AG04449 (cell line): ENCODE data around the gene VPS45.
"Not testable (repeated sequence)": the region's sequence is repeated elsewhere in the genome, so short reads cannot be mapped to it uniquely, and the experiment has no call there.

Source experiments
- CTCF ChIA-PET: fragments of 350-600 bp; formaldehyde crosslinking; extraction: SDS; loops from one replicate; lab custom pipeline; 2021; ENCODE audit warnings: antibody characterized with exemption; lab: Yijun Ruan, JAX
- POLR2A ChIA-PET: fragments of 400-600, 350-600 bp; formaldehyde crosslinking; extraction: SDS; loops from one replicate; lab custom pipeline; 2020; ENCODE audit warnings: antibody characterized with exemption, inconsistent platforms; lab: Yijun Ruan, JAX
- DNase-seq: peaks from one replicate; pipeline ENCODE4 v3.0.0-alpha.2; 2010; ENCODE audit warnings: low read depth, low spot score
- H3K4me3 ChIP-seq: 2 replicates; pipeline ENCODE4 v1.5.1; 2011; ENCODE audit warnings: low read depth, mild to moderate bottlenecking, control low read depth, low read length
- TF ChIP-seq, protein P1 (sequence below): IDR thresholded peaks from one replicate; pipeline ENCODE4 v1.5.1; 2011; ENCODE audit warnings: mild to moderate bottlenecking, moderate library complexity, low read length, control low read depth, inconsistent platforms; ENCODE audit not compliant: insufficient read depth; ENCODE audit errors: missing control alignments

The VPS45 gene

DNA sequence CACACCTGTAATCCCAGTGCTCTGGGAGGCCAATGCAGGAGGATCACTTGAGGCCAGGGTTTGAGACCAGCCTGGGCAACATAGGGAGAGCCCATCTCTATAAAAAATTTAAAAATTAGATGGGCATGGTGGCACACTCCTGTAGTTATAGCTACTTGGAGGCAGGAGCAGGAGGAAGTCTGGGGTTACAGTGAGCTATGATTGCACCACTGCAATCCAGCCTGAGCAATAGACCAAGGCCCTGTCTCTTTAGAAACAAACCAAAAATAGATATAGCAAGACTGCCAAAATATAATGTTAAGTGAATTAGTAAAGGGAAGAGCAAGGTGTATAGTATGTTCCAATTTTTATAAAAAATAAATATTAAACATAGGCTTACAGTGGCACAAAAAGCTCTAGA, 111.0 kb downstream of the VPS45 start:
- ChIA-PET CTCF (interaction anchor here (0.6 to 11.3 kb wide), 9 partner anchors 7 to 217 kb away, joined by 3 to 106 read pairs (median 4); no protein-coding TSS in a partner anchor), POLR2A (no interaction called here)
- TF ChIP-seq, protein P1, sequence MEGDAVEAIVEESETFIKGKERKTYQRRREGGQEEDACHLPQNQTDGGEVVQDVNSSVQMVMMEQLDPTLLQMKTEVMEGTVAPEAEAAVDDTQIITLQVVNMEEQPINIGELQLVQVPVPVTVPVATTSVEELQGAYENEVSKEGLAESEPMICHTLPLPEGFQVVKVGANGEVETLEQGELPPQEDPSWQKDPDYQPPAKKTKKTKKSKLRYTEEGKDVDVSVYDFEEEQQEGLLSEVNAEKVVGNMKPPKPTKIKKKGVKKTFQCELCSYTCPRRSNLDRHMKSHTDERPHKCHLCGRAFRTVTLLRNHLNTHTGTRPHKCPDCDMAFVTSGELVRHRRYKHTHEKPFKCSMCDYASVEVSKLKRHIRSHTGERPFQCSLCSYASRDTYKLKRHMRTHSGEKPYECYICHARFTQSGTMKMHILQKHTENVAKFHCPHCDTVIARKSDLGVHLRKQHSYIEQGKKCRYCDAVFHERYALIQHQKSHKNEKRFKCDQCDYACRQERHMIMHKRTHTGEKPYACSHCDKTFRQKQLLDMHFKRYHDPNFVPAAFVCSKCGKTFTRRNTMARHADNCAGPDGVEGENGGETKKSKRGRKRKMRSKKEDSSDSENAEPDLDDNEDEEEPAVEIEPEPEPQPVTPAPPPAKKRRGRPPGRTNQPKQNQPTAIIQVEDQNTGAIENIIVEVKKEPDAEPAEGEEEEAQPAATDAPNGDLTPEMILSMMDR: no peak
- no peak for DNase-seq
- H3K4me3 ChIP-seq: no peak overlapping the region

DNA sequence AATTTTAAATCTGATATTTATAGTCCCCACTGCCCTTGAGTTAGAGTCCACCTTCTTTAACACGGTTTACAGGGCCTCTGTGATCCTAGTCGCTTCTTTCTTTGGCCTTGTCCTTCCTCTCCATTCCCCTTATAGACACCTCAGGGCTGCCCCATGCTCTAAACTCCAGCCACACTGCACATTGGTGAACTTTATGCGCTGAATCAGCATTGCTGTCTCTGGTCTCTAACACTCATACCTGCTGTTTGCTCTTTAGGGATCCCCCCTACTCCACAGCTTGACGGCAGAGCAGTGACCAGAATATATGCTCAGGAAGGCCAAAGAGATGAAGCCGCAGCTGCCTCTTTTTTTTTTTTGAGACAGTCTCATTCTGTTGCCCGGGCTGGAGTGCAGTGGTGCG, 112.3 kb downstream of the VPS45 start:
- H3K4me3 ChIP-seq: no peak overlapping the region
- ChIA-PET CTCF (interaction anchor here (1.1 to 2.6 kb wide), 3 partner anchors 10 to 107 kb away, joined by 3 to 11 read pairs (median 4); no protein-coding TSS in a partner anchor), POLR2A (no interaction called here)
- DNase-seq: no peak
- TF ChIP-seq, protein P1: no peak

DNA sequence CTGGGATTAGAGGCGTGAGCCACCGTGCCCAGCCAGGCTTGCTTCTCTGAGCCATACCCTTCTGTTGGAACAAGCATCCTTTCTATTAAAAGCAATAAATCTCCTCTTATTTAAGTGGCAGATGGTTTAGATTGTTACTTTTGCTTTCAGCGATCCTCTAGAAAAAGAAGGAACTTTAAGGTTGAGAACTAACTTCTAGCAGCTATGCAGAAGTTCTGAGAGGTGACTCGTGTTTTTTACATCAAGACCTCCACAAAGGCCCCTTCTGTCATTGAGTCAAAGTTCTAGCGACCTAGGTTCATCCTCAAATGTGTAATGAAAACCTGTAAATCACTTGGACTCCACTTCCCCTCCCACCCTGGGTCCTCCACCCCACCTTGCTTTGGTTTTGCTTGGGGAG, 112.9 kb downstream of the VPS45 start:
- DNase-seq: no peak

DNA sequence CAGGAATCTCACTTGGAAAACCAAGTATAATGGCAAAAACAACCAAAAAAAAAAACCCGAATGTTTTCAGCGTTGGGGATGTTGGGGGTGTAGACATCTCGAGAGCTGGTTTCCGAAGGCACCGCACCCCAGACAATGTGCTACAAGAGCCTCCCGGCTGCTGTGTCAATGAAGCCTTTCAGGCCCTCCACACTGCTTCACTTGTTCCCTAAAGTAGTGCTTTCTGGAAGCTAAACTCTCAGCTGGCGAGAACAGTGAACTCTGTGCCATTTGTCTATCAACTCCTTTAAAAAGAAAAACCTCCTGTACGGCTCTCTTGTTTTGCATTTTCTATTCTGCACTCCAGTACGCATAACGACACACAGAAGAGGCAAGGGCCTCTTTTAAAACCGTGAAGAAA, 114.7 kb downstream of the VPS45 start:
- ChIA-PET POLR2A (no interaction called here), CTCF (interaction anchor here (0.6 to 2.6 kb wide), 6 partner anchors 8 to 294 kb away, joined by 3 to 11 read pairs (median 5); a partner anchor contains a TSS)
- TF ChIP-seq, protein P1: no peak
- no peak for DNase-seq
- no peak overlapping the region for H3K4me3 ChIP-seq

More for the DNA sequence above, 112.9 kb downstream of the VPS45 start:
- TF ChIP-seq, protein P1: no peak
- no peak overlapping the region for H3K4me3 ChIP-seq
- ChIA-PET POLR2A (no interaction called here), CTCF (interaction anchor here (0.8 to 2.6 kb wide), 3 partner anchors 12 to 107 kb away, joined by 3 to 11 read pairs (median 3); no protein-coding TSS in a partner anchor)

DNA sequence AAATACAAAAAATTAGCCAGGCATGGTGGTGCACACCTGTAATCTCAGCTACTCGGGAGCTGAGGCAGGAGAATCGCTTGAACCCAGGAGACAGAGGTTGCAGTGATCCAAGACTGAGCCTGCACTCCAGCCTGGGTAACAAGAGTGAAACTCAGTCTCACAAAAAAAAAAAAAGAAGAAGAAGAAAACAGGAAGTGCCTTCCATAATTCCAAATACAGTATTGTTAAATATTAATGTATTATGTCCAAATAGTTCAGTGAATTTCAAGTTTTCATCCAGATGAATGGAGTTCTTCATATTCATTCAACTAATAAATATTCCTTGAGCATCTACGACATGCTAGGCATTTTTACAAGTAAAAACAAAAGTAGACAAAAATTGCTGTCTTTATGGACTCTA, 115.5 kb downstream of the VPS45 start:
- H3K4me3 ChIP-seq: no peak overlapping the region
- ChIA-PET POLR2A (no interaction called here), CTCF (interaction anchor here (0.6 to 1.7 kb wide), 6 partner anchors 14 to 221 kb away, joined by 3 to 9 read pairs (median 5); no protein-coding TSS in a partner anchor)
- DNase-seq: no peak
- TF ChIP-seq, protein P1: no peak

DNA sequence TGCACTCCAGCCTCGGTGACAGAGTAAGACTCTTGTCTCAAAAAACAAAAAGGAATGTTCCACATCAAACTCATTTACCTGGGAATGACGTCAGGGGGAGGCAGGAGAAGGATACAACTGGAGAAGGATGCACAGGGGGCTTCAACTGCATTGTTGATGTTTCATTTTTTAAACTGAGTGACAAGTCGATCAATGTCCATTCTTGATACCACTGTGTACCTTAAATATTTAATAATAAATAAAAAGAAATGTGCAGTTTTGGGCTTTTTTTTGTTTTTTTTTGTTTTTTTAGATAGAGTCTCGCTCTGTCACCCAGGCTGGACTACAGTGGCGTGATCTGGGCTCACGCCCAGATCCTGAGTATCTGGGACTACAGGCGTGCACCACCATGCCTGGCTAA, 117.9 kb downstream of the VPS45 start:
- no peak overlapping the region for H3K4me3 ChIP-seq
- POLR2A ChIA-PET: no interaction called here
- TF ChIP-seq, protein P1: no peak
- CTCF ChIA-PET: interaction anchor here (3.0 to 5.7 kb wide), 4 partner anchors 17 to 223 kb away, joined by 22 to 135 read pairs (median 34); no protein-coding TSS in a partner anchor
- no peak for DNase-seq

DNA sequence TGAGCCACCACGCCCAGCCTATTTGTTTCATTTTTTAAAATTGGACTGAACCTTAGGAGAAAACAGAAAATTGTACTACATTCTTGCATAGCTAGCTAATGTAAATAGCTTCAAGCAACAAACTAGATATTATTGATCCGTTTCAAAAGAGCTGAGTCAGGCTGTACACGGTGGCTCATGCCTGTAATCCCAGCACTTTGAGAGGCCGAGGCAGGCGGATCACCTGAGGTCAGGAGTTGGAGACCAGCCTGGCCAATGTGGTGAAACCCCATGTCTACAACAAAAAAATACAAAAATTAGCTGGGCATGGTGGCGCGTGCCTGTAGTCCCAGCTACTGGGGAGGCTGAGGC, 118.8 kb downstream of the VPS45 start:
- DNase-seq, H3K4me3 ChIP-seq: not testable (repeated sequence)
- CTCF ChIA-PET: interaction anchor here (1.0 to 5.7 kb wide), 33 partner anchors 9 to 298 kb away, joined by 3 to 135 read pairs (median 7); partner anchors contain the start of gene VPS45
- POLR2A ChIA-PET: interaction anchor here (1.2 kb wide), 1 partner anchor 299 kb away, joined by 8 read pairs; a partner anchor contains a TSS
